ENCODE data around the gene ACOX3.

Gene ACOX3

DNA sequence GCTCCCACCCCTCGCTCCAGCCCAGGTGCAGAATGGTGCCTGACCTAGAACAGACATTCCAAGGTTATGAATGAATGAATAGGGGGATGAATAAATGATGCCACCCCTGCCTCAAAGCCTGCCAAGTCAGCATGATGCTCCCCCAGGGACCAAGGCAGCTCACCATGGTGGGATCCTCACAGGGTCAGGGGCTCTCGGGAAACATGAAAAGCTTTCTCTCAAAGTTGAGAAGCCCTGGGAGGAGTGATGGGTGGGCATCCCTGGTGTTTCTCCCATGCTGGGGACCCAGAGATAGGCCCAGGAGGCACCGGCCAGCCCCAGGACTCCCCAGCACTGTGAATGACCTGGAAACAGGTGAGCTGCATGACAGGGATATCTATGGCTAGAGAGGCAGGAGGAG, 112.1 kb downstream of the ACOX3 start:
- TF ChIP-seq, protein P1, sequence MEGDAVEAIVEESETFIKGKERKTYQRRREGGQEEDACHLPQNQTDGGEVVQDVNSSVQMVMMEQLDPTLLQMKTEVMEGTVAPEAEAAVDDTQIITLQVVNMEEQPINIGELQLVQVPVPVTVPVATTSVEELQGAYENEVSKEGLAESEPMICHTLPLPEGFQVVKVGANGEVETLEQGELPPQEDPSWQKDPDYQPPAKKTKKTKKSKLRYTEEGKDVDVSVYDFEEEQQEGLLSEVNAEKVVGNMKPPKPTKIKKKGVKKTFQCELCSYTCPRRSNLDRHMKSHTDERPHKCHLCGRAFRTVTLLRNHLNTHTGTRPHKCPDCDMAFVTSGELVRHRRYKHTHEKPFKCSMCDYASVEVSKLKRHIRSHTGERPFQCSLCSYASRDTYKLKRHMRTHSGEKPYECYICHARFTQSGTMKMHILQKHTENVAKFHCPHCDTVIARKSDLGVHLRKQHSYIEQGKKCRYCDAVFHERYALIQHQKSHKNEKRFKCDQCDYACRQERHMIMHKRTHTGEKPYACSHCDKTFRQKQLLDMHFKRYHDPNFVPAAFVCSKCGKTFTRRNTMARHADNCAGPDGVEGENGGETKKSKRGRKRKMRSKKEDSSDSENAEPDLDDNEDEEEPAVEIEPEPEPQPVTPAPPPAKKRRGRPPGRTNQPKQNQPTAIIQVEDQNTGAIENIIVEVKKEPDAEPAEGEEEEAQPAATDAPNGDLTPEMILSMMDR (conservative IDR thresholded peaks at IDR 0.05; ENCODE audit: low read length): no peak
- H3K4me3 ChIP-seq (ENCODE audit: low read length): no peak overlapping the region
- no peak for DNase-seq (ENCODE audit: low read depth)

GRCh38 chr4:8326206-8326605, 114.3 kb downstream of the ACOX3 start:
- DNase-seq (ENCODE audit: low read depth): no peak
- TF ChIP-seq, protein P1 (conservative IDR thresholded peaks at IDR 0.05; ENCODE audit: low read length): no peak
- H3K4me3 ChIP-seq (ENCODE audit: low read length): no peak overlapping the region

DNA sequence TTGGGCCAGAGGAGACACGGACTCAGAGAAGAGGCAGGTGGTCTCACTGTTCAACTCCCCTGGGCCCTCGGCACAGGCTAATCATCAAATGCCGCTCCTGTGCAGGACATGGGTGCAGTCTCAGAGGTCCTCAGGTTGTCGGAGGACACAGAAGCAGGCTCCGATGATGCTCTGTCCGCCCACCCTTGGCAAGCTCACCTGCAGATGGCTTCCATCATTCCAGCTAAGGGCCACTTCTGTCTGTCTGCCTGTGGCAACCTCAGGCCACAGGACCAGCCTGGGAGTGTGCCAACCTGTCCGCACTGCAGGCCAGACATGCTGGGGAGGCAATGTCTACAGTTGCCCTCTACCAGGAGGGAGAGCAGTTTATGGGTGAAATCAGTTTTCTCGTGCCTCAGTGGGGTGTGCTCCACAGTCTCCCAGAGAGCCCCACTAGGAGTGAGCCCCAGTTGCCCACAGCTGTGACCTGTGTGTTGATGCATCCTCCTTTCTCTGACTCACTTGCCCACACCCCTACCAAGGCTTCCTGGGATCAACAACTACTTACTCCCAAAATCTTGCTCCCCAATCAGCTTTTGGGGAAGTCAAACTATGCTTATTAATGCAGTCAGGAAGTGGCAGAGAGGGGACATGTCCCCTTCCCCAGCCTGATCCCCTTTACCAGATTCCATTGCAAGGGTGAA, 115.1 kb downstream of the ACOX3 start:
- DNase-seq (ENCODE audit: low read depth): no peak
- H3K4me3 ChIP-seq (ENCODE audit: low read length): no peak overlapping the region
- TF ChIP-seq, protein P1 (conservative IDR thresholded peaks at IDR 0.05; ENCODE audit: low read length): no peak

DNA sequence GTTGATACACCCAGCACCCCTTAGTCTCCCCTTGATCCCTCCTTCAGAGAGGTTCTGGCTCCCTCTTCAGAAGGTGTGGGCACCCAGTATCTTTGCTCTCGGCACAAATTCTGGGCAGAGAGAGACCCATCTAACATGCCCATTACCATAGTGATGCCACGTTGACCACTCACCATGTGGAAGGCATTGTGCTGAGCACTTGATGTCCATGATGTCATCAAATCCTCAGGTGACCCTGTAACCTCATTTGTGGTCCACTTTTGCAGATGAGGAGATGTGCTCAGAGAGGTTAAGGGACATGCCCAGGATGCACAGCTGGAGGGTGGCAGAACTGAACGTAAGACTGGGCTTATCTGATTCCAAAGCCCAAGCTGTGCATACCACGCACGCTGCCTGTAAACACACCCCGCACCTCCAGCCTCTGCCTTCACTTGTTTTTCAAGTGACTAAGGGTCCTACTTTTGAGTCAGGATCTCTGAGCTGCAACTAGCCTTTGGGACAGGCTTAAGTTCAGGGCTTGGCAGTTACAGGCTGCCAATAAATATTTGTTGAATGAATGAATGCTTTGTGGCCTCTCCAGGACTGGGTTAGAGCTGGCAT, 115.8 kb downstream of the ACOX3 start:
- TF ChIP-seq, protein P1 (conservative IDR thresholded peaks at IDR 0.05; ENCODE audit: low read length): no peak
- H3K4me3 ChIP-seq (ENCODE audit: low read length): no peak overlapping the region
- DNase-seq (ENCODE audit: low read depth): no peak

GRCh38 chr4:8323947-8324555, 116.5 kb downstream of the ACOX3 start:
- no peak for DNase-seq (ENCODE audit: low read depth)
- TF ChIP-seq, protein P1 (conservative IDR thresholded peaks at IDR 0.05; ENCODE audit: low read length): no peak
- H3K4me3 ChIP-seq (ENCODE audit: low read length): no peak overlapping the region

DNA sequence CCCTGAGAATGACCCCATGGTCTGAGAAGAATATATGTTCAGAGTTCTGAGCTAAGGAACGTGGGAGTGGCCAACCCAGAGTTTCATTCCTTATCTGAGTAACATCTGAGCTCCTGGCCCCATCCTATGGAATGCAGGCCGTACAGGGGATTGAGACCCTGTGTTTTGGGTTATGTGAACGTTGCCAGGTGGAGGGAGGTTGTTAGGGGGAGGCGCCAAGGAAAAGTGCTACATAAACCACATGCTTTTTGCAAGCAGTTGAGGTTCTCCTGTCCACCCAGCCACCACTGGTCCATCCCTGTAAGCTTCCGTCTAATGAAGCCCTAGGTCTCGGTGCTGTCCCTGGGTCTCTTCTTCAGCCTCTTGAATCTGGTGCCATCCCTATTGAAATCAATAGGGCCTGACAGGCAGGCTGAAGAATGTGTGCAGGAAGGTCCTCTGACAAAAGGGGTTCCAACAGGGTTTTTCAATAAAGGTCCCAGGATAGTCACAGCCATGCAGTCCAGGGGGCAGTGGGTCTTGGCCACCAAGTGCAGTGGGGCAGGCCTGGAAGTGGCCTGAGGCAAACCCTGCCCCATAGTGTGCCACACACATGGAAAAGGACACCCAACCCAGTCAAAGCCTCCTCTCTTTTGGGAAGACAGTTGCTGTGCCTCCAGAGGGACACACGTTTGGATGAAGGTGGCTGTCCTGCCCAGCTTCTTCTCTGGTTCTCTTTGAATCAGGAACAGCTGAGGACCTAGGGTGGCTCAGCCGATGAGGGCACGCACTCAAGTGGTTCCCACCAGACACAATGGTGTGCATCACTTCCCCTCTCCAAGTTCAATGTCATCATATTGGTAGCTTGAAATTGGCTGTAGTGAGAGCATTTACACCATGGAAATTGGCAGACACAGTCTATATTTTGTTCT, 117.5 kb downstream of the ACOX3 start:
- TF ChIP-seq, protein P1 (conservative IDR thresholded peaks at IDR 0.05; ENCODE audit: low read length): no peak
- DNase-seq (ENCODE audit: low read depth): no peak

More for the DNA sequence above, 117.5 kb downstream of the ACOX3 start:
- H3K4me3 ChIP-seq (ENCODE audit: low read length): no peak overlapping the region

All from AG10803 (cell line).